Fibroblast of mammary gland (primary cell): ENCODE results near the gene LPP.

Experiments used
- DNase-seq: peaks from one replicate; pipeline ENCODE4 v3.0.0-alpha.2; 2010; ENCODE audit warnings: low read depth
- H3K4me3 ChIP-seq: 2 replicates; pipeline ENCODE4 v1.5.1; 2011; ENCODE audit warnings: low read depth, mild to moderate bottlenecking, low read length, moderate library complexity; ENCODE audit not compliant: control insufficient read depth
- TF ChIP-seq, protein P1 (sequence below): conservative IDR thresholded peaks from 2 replicates; pipeline ENCODE4 v1.5.1; 2011; ENCODE audit warnings: low read depth, low read length, inconsistent platforms; ENCODE audit not compliant: control insufficient read depth, insufficient read depth

LPP gene

GRCh38 chr3:188383748-188384147 is 229.8 kb downstream of the LPP start:
- no peak for DNase-seq
- no peak overlapping the region for H3K4me3 ChIP-seq
- TF ChIP-seq, protein P1, sequence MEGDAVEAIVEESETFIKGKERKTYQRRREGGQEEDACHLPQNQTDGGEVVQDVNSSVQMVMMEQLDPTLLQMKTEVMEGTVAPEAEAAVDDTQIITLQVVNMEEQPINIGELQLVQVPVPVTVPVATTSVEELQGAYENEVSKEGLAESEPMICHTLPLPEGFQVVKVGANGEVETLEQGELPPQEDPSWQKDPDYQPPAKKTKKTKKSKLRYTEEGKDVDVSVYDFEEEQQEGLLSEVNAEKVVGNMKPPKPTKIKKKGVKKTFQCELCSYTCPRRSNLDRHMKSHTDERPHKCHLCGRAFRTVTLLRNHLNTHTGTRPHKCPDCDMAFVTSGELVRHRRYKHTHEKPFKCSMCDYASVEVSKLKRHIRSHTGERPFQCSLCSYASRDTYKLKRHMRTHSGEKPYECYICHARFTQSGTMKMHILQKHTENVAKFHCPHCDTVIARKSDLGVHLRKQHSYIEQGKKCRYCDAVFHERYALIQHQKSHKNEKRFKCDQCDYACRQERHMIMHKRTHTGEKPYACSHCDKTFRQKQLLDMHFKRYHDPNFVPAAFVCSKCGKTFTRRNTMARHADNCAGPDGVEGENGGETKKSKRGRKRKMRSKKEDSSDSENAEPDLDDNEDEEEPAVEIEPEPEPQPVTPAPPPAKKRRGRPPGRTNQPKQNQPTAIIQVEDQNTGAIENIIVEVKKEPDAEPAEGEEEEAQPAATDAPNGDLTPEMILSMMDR: no peak

DNA sequence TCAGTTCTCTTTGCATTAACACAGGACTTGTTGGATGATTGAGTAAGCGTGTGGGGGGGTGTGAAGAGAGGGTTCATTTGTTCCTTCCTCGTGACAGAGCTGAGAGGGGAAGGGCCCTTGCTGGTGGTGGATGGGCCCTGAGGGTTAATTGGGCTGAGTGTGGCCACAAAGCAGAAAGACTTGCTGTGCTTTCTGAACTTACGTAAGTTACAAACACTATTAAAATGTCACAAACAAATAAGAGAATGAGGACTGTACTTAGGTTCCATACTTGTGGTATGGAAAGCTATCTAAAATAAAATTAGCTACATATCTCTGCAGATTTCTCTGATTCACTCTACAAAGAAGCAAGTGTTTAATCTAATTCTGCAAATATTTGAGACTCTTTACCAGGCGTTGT is 231.3 kb downstream of the LPP start:
- TF ChIP-seq, protein P1: no peak
- no peak for DNase-seq

DNA sequence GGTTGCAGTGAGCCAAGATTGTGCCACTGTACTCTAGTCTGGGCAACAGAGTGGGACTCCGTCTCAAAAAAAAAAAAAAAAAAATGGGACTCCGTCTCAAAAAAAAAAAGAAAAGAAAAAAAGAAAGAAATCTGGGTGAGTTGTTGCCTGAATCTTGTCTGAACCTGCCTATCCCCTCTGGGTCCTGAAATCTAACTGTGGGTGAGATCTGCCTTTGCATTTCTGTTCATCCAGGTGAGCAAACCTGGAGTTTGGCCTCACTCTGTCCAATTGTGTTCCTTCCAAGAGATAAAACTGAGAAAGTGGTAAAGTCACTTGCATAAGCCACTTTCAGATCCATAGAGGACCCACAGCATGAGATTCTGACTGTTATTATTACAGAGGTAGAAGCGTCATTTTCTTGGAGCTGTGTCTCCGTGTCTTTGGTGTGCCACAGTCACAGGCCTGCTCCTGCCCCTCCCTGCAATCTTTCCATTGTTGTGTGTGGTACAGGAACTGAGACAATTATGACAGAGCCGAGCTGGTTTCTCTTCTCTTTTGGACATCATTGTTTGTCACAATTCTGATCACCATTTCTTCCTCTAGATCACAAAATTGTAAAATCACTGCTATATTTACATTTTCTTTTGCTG is 235.9 kb downstream of the LPP start:
- H3K4me3 ChIP-seq: no peak overlapping the region
- DNase-seq: no peak
- TF ChIP-seq, protein P1: no peak

More for the DNA sequence above, 231.3 kb downstream of the LPP start:
- H3K4me3 ChIP-seq: no peak overlapping the region

- H3K4me3 ChIP-seq: no peak overlapping the region
- DNase-seq: no peak
- TF ChIP-seq, protein P1: no peak
Observed at GRCh38 chr3:188390343-188390718, 236.4 kb downstream of the LPP start.

- TF ChIP-seq, protein P1: no peak
- DNase-seq: no peak
- no peak overlapping the region for H3K4me3 ChIP-seq
Observed at GRCh38 chr3:188390775-188391443, 237.0 kb downstream of the LPP start.

DNA sequence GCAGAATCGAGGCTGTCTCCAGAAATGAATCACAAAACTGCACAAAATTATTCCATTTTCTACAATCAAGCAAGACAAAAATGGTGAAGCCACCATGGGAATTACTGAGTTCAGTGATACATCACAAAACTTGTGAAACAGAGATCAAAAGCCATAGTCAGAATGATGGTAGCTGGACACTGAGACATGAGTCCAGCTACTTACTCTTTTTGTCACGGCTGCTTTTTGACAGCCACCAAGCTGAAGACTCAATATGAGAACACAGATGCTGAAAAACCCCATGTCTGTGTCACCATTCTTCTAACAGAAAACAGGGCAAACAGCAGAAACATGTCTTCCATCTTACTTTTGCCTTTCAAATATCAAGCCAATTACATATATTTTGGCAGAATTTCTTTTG is 237.6 kb downstream of the LPP start:
- TF ChIP-seq, protein P1: no peak
- no peak overlapping the region for H3K4me3 ChIP-seq
- DNase-seq: no peak
